ENCODE results near the gene PPM1D. TPM values are rescaled to one million over a fixed set of nuclear protein-coding genes. Genes with fewer than 3 reads are reported as not detected.
"Not testable (repeated sequence)": the region's sequence is repeated elsewhere in the genome, so short reads cannot be mapped to it uniquely, and the experiment has no call there.

The PPM1D gene
- polyA plus RNA-seq (2013, experiment 1 of 2; ENCODE audit: insufficient read length) = 9.6 TPM
- 9.9 TPM for polyA plus RNA-seq (2013, experiment 2 of 2; ENCODE audit: insufficient read length)

GRCh38 chr17:60599620-60600489 is at the start of gene PPM1D:
TSS of gene PPM1D (plus strand) at chr17:60600193. CDS start at chr17:60600415, 222 bp downstream.
- DNase-seq = peak; percentile 99

- DNase-seq = not testable (repeated sequence)
These were observed 47.7 kb upstream of the PPM1D start for GRCh38 chr17:60552255-60552654.

- peak; percentile 88 for DNase-seq
These were observed 45.6 kb upstream of the PPM1D start for GRCh38 chr17:60554377-60554788.

- no peak for DNase-seq
These were observed 44.2 kb upstream of the PPM1D start for GRCh38 chr17:60555786-60556185.

- no peak for DNase-seq
These were observed 42.2 kb upstream of the PPM1D start for GRCh38 chr17:60557805-60558204.

GRCh38 chr17:60559659-60559994 is 40.4 kb upstream of the PPM1D start:
- DNase-seq = no peak

GRCh38 chr17:60559995-60560859 is 39.8 kb upstream of the PPM1D start:
- DNase-seq = no peak

- DNase-seq = no peak
These were observed 39.1 kb upstream of the PPM1D start for GRCh38 chr17:60560860-60561257.

GRCh38 chr17:60562421-60562820 is 37.6 kb upstream of the PPM1D start:
- DNase-seq = no peak

- no peak for DNase-seq
These were observed 36.2 kb upstream of the PPM1D start for GRCh38 chr17:60563743-60564142.

- DNase-seq = no peak
These were observed 34.8 kb upstream of the PPM1D start for GRCh38 chr17:60565233-60565632.

- peak; percentile 91 for DNase-seq
These were observed 26.5 kb upstream of the PPM1D start for GRCh38 chr17:60573236-60574051.

- peak; percentile 48 for DNase-seq
These were observed 22.7 kb upstream of the PPM1D start for GRCh38 chr17:60577147-60577915.

GRCh38 chr17:60579090-60579489 is 20.9 kb upstream of the PPM1D start:
- no peak for DNase-seq

- DNase-seq = no peak
These were observed 20.4 kb upstream of the PPM1D start for GRCh38 chr17:60579551-60579950.

GRCh38 chr17:60583008-60583407 is 17.0 kb upstream of the PPM1D start:
- DNase-seq = no peak

- DNase-seq = no peak
These were observed 14.1 kb upstream of the PPM1D start for GRCh38 chr17:60585887-60586286.

GRCh38 chr17:60586288-60586974 is 13.6 kb upstream of the PPM1D start:
- no peak for DNase-seq

GRCh38 chr17:60590070-60590469 is 9.9 kb upstream of the PPM1D start:
- no peak for DNase-seq

GRCh38 chr17:60592750-60593149 is 7.2 kb upstream of the PPM1D start:
- DNase-seq = no peak

GRCh38 chr17:60593441-60594036 is 6.5 kb upstream of the PPM1D start:
- not testable (repeated sequence) for DNase-seq
